HepG2 (cell line): Measurements from ENCODE around the gene SULT2B1. TPM values are rescaled to one million over a fixed set of nuclear protein-coding genes. Genes with fewer than 3 reads are reported as not detected.

Source experiments
- ATAC-seq: fragments of 200-7000 bp; cut with Tn5 transposase; 3 replicates; pipeline ENCODE4 v1.9.1; 2020; ENCODE audit warnings: mild to moderate bottlenecking, moderate library complexity
- Bru-seq: library from RNA; stranded (reverse); fragments of 400-500 nt; gene quantifications from one replicate; lab custom pipeline; 2021; lab: Mats Ljungman, UMichigan
- BruChase-seq, 2 experiments: library from RNA; stranded (reverse); fragments of 400-500 nt; gene quantifications; one replicate each; lab custom pipeline; 2021; lab: Mats Ljungman, UMichigan
- BruUV-seq: library from RNA; stranded (reverse); fragments of 400-500 nt; replicated peaks from 2 replicates; lab custom pipeline; 2021; lab: Mats Ljungman, UMichigan
- CTCF ChIA-PET: fragments of 300-600 bp; formaldehyde crosslinking; extraction: SDS; loops from one replicate; lab custom pipeline; 2021; ENCODE audit warnings: low total read pairs, inconsistent platforms, low intra/inter-chr PET ratio; lab: Yijun Ruan, JAX
- POLR2A ChIA-PET: fragments of 350-600 bp; sonication (Branson Sonifier 250); formaldehyde crosslinking; loops from one replicate; lab custom pipeline; 2020; ENCODE audit warnings: antibody characterized with exemption, inconsistent platforms; lab: Yijun Ruan, JAX
- DNase-seq: peaks from one replicate; pipeline ENCODE4 v3.0.0-alpha.2; 2015; ENCODE audit warnings: low spot score
- FAIRE-seq: peaks from 3 replicates; lab custom pipeline; 2011; peaks lifted over from hg19 to GRCh38; lab: Jason Lieb, UNC
- H2AFZ ChIP-seq: one replicate; pipeline ENCODE4 v1.6.1; 2011; ENCODE audit warnings: low read length, inconsistent platforms
- H3K27ac ChIP-seq: fragments of 300-600 bp; 3 replicates; pipeline ENCODE4 v1.8.0; 2011; ENCODE audit warnings: mixed run types, mild to moderate bottlenecking, mixed read lengths, low read length, inconsistent platforms; ENCODE audit not compliant: insufficient read depth; ENCODE audit errors: extremely low read length
- H3K27me3 ChIP-seq, 2 experiments: fragments of 200-600 bp in 1 of 2; 2 replicates in 1 of 2; 3 replicates in 1 of 2; pipeline versions ENCODE4 v1.6.0 to v1.8.0; 2011; ENCODE audit warnings: low read length in 2 of 2, mild to moderate bottlenecking in 2 of 2, moderate library complexity in 2 of 2, inconsistent platforms in 1 of 2; ENCODE audit not compliant: insufficient read depth in 2 of 2, control insufficient read depth in 1 of 2
- H3K36me3 ChIP-seq, 2 experiments: fragments of 200-600 bp in 1 of 2; replicated peaks in 1 of 2; 2 replicates in 1 of 2; 3 replicates in 1 of 2; pipeline versions ENCODE4 v1.5.1 to v1.8.0; 2011; ENCODE audit warnings: low read length in 2 of 2, inconsistent platforms in 1 of 2; ENCODE audit not compliant: insufficient read depth in 2 of 2, control insufficient read depth in 1 of 2
- H3K4me1 ChIP-seq: 2 replicates; pipeline ENCODE4 v1.5.1; 2012; ENCODE audit warnings: low read length, inconsistent platforms; ENCODE audit not compliant: insufficient read depth
- H3K4me2 ChIP-seq: 2 replicates; pipeline ENCODE4 v1.6.0; 2011; ENCODE audit warnings: low read depth, low read length, inconsistent platforms
- H3K4me3 ChIP-seq, 3 experiments: fragments of 200-600 bp in 1 of 3; sonication (generic), shearing (Covaris generic) in 1 of 3; replicated peaks in 1 of 3; 2 replicates each; pipeline ENCODE4 v1.5.1; 2011 to 2016; ENCODE audit warnings: low read length in 3 of 3, inconsistent platforms in 2 of 3, low read depth in 2 of 3, mild to moderate bottlenecking in 2 of 3, control low read depth in 1 of 3, mixed read lengths in 1 of 3; ENCODE audit not compliant: insufficient read depth in 1 of 3
- H3K79me2 ChIP-seq: one replicate; pipeline ENCODE4 v1.6.1; 2011; ENCODE audit warnings: low read length, inconsistent platforms; ENCODE audit not compliant: insufficient read depth
- H3K9ac ChIP-seq: 2 replicates; pipeline ENCODE4 v1.6.0; 2011; ENCODE audit warnings: mild to moderate bottlenecking, low read depth, low read length, inconsistent platforms; ENCODE audit not compliant: insufficient read depth
- H3K9me3 ChIP-seq: 2 replicates; pipeline ENCODE4 v1.5.1; 2012; ENCODE audit warnings: mild to moderate bottlenecking, low read length
- H4K20me1 ChIP-seq: 2 replicates; pipeline ENCODE4 v1.6.0; 2011; ENCODE audit warnings: inconsistent platforms, mild to moderate bottlenecking, low read length, moderate library complexity; ENCODE audit not compliant: insufficient read depth
- DZIP1 ChIP-seq: sonication (generic); formaldehyde crosslinking; IDR thresholded peaks from 2 replicates; pipeline ENCODE4 v1.5.0; 2020; ENCODE audit warnings: mild to moderate bottlenecking, missing genetic modification reagents
- HIC2 ChIP-seq: sonication (generic); formaldehyde crosslinking; IDR thresholded peaks from 2 replicates; pipeline ENCODE4 v1.9.0; 2022; ENCODE audit warnings: low read depth, missing genetic modification reagents
- HNRNPL ChIP-seq: fragments of 200-400 bp; formaldehyde crosslinking; IDR thresholded peaks from 2 replicates; pipeline ENCODE4 v1.6.1; 2017; ENCODE audit warnings: mild to moderate bottlenecking, low read depth, low read length
- NRL ChIP-seq: sonication (generic); formaldehyde crosslinking; IDR thresholded peaks from 2 replicates; pipeline ENCODE4 v1.5.0; 2020; ENCODE audit warnings: missing genetic modification reagents, mild to moderate bottlenecking, moderate library complexity, borderline replicate concordance
- SPEN ChIP-seq: sonication (generic); formaldehyde crosslinking; IDR thresholded peaks from 2 replicates; pipeline ENCODE4 v1.5.1; 2020; ENCODE audit warnings: low read depth, mild to moderate bottlenecking, missing genetic modification reagents
- UBTF ChIP-seq: sonication (generic); formaldehyde crosslinking; IDR thresholded peaks from 2 replicates; pipeline ENCODE4 v1.4.0; 2020; ENCODE audit warnings: mild to moderate bottlenecking, missing genetic modification reagents
- WGBS: methylation state at CpG from one replicate; pipeline ENCODE4 v1.1.6; 2017; ENCODE audit warnings: low lambda C conversion rate; 5-methylcytosine and 5-hydroxymethylcytosine counted together
- in situ Hi-C: cut with HindIII; loops from 2 replicates; pipeline ENCODE4 v1.10.0; 2017; ENCODE audit warnings: low pct_unique_long_range_greater_than_20kb; ENCODE audit not compliant: extremely low pct_ligation_motif_present
- intact Hi-C: fragments of 100-400 bp; cut with micrococcal nuclease; formaldehyde crosslinking; loops from one replicate; pipeline ENCODE4 v1.10.0; 2022; ENCODE audit not compliant: unreplicated experiment
- long read RNA-seq, 2 experiments: library from RNA in 1 of 2; library from polyadenylated mRNA in 1 of 2; stranded (forward) in 1 of 2; unstranded in 1 of 2; transcript quantifications; one replicate each; pipeline ENCODE4 v2.0.0, GENCODE V29; 2019 to 2022
- polyA minus RNA-seq, 3 experiments: library from RNA; depleted of rRNA, polyadenylated mRNA; stranded (reverse); fragments of >200 nt; gene quantifications; 2 replicates each; pipeline ENCODE4 v1.2.3, GENCODE V29; 2011; ENCODE audit warnings: low replicate concordance in 1 of 3
- polyA plus RNA-seq, 8 experiments: library from polyadenylated mRNA; depleted of rRNA in 3 of 8; stranded (reverse) in 7 of 8; unstranded in 1 of 8; fragments of >200 nt; fragmentation: Illumina TruSeq in 4 of 8; extraction: Trizol in 4 of 8; gene quantifications; 2 replicates each; pipeline versions ENCODE4 v1.2.1 to v1.2.3, GENCODE V29; 2011 to 2016; ENCODE audit warnings: low read depth in 4 of 8, missing spikeins in 1 of 8, mixed read lengths in 1 of 8; ENCODE audit not compliant: insufficient read depth in 1 of 8
- total RNA-seq, 5 experiments: library from RNA; depleted of rRNA; stranded (reverse); fragments of >200 nt; fragmentation: Illumina TruSeq; extraction: Trizol; gene quantifications; 2 replicates each; pipeline ENCODE4 v1.2.3, GENCODE V29; 2016; ENCODE audit warnings: low read depth in 1 of 5

Gene SULT2B1
- not detected in 2 replicates for total RNA-seq (2016; rRNA removed; fragmentation: Illumina TruSeq; extraction: Trizol)
- total RNA-seq (2016; cell fraction: cytosol; rRNA removed; fragmentation: Illumina TruSeq; extraction: Trizol; ENCODE audit: low read depth), result not detected in 2 replicates
- not detected in 2 replicates for total RNA-seq (2016; cell fraction: insoluble cytoplasmic fraction; rRNA removed; fragmentation: Illumina TruSeq; extraction: Trizol)
- not detected in 2 replicates for total RNA-seq (2016; cell fraction: membrane; rRNA removed; fragmentation: Illumina TruSeq; extraction: Trizol)
- not detected in 2 replicates for total RNA-seq (2016; cell fraction: nucleus; rRNA removed; fragmentation: Illumina TruSeq; extraction: Trizol)
- polyA plus RNA-seq (2011; rRNA removed), result 0.07 and 0.13 TPM in 2 replicates
- not detected in 2 replicates for polyA plus RNA-seq (2011; cell fraction: cytosol; rRNA removed)
- not detected in 2 replicates for polyA plus RNA-seq (2011; cell fraction: nucleus; rRNA removed)
- polyA plus RNA-seq (2012), result 0.19 TPM in 1 of 2 replicates, not detected in the other
- polyA plus RNA-seq (2016; cell fraction: cytosol; fragmentation: Illumina TruSeq; extraction: Trizol; ENCODE audit: low read depth), result 0.14 TPM in 1 of 2 replicates, not detected in the other
- not detected in 2 replicates for polyA plus RNA-seq (2016; cell fraction: insoluble cytoplasmic fraction; fragmentation: Illumina TruSeq; extraction: Trizol; ENCODE audit: low read depth)
- not detected in 2 replicates for polyA plus RNA-seq (2016; cell fraction: membrane; fragmentation: Illumina TruSeq; extraction: Trizol; ENCODE audit: low read depth)
- polyA plus RNA-seq (2016; cell fraction: nucleus; fragmentation: Illumina TruSeq; extraction: Trizol; ENCODE audit: insufficient read depth, low read depth), result not detected in 2 replicates
- 0.30 and 0.56 TPM in 2 replicates for polyA minus RNA-seq (2011; rRNA and poly(A)+ RNA removed; ENCODE audit: low replicate concordance)
- polyA minus RNA-seq (2011; cell fraction: cytosol; rRNA and poly(A)+ RNA removed), result not detected in 2 replicates
- not detected in 2 replicates for polyA minus RNA-seq (2011; cell fraction: nucleus; rRNA and poly(A)+ RNA removed)
- percentile 12 among the genes with signal in this experiment for Bru-seq, nascent RNA
- percentile 5 among the genes with signal in this experiment for BruChase-seq, experiment 1, labeled RNA remaining after a 6-hour chase
- percentile 7 among the genes with signal in this experiment for BruChase-seq, experiment 2, labeled RNA remaining after a 2-hour chase
- long read RNA-seq, experiment 1, result 0 reads
- long read RNA-seq, experiment 2, result 0 reads

GRCh38 chr19:48551437-48552302, at the start of gene SULT2B1:
TSS of gene SULT2B1 (plus strand) at chr19:48552172. CDS start at chr19:48552253, 81 bp downstream.
- H3K4me3 ChIP-seq, result peak within 1 kb of the TSS in 1 of 3 experiments; percentile 16; a peak in 1 of 6 replicates
- H3K27me3 ChIP-seq, result peaks cover 0 to 15% of the 10 kb centered on the region in 2 experiments; a peak in 3 of 5 replicates
- intact Hi-C loops (loop anchor here (5.0 kb wide), 1 partner anchor 34 kb away; no protein-coding TSS in a partner anchor), in situ Hi-C loops (no loop called here)
- BruUV-seq, result no TSS peak
- no peaks in the 10 kb centered on the region for H3K9me3 ChIP-seq
- no peaks in the 10 kb centered on the region for H4K20me1 ChIP-seq
- H2AFZ ChIP-seq, result no peak within 1 kb of the TSS
- peak within 1 kb of the TSS; percentile 43; the same call in 1 of the 2 replicates for H3K4me2 ChIP-seq
- H3K4me1 ChIP-seq, result peaks cover 73% of the 10 kb centered on the region
- FAIRE-seq (no peak), DNase-seq (no peak), ATAC-seq (peak; percentile 45)
- POLR2A ChIA-PET, result no interaction called here
- H3K27ac ChIP-seq, result no peak within 1 kb of the TSS
- CTCF ChIA-PET, result no interaction called here
- H3K36me3 ChIP-seq, result no peaks in the 10 kb centered on the region
- H3K9ac ChIP-seq, result no peak within 1 kb of the TSS
- no peaks in the 10 kb centered on the region for H3K79me2 ChIP-seq
- WGBS, result 28% methylated on average over 17 of the region's 36 CpGs
- TF ChIP-seq DZIP1 (CRISPR knock-in tag), result no peak
- TF ChIP-seq SPEN (CRISPR knock-in tag), result no peak
- peak; percentile 95 for TF ChIP-seq HIC2
- no peak for TF ChIP-seq NRL (CRISPR knock-in tag)
- TF ChIP-seq UBTF (CRISPR knock-in tag), result peak; percentile 35; the same call in 1 of the 2 replicates
- TF ChIP-seq HNRNPL, result peak; percentile 95
